T1000 (cell line): ENCODE data around the gene KIF21A.

Experiments
- DNase-seq: peaks from one replicate; lab custom pipeline; 2025; ENCODE audit warnings: mixed read lengths; lab: John Stamatoyannopoulos, UW

KIF21A gene

GRCh38 chr12:39277416-39277815 is 165.5 kb downstream of the KIF21A start:
- no peak for DNase-seq

- no peak for DNase-seq
Measured at GRCh38 chr12:39275846-39276245, 167.1 kb downstream of the KIF21A start.

- DNase-seq = peak; percentile 10
Measured at GRCh38 chr12:39272871-39273655, 169.9 kb downstream of the KIF21A start.

GRCh38 chr12:39269492-39269891 is 173.4 kb downstream of the KIF21A start:
- DNase-seq = no peak

- no peak for DNase-seq
Measured at GRCh38 chr12:39267886-39268285, 175.0 kb downstream of the KIF21A start.

- no peak for DNase-seq
Measured at GRCh38 chr12:39252628-39253027, 190.3 kb downstream of the KIF21A start.
